DMS79 (cell line): ENCODE data around the gene CRHR2.
"Not testable (repeated sequence)": the region's sequence is repeated elsewhere in the genome, so short reads cannot be mapped to it uniquely, and the experiment has no call there.

Source experiments
- DNase-seq: peaks from one replicate; lab custom pipeline; 2025; lab: John Stamatoyannopoulos, UW

The CRHR2 gene

DNA sequence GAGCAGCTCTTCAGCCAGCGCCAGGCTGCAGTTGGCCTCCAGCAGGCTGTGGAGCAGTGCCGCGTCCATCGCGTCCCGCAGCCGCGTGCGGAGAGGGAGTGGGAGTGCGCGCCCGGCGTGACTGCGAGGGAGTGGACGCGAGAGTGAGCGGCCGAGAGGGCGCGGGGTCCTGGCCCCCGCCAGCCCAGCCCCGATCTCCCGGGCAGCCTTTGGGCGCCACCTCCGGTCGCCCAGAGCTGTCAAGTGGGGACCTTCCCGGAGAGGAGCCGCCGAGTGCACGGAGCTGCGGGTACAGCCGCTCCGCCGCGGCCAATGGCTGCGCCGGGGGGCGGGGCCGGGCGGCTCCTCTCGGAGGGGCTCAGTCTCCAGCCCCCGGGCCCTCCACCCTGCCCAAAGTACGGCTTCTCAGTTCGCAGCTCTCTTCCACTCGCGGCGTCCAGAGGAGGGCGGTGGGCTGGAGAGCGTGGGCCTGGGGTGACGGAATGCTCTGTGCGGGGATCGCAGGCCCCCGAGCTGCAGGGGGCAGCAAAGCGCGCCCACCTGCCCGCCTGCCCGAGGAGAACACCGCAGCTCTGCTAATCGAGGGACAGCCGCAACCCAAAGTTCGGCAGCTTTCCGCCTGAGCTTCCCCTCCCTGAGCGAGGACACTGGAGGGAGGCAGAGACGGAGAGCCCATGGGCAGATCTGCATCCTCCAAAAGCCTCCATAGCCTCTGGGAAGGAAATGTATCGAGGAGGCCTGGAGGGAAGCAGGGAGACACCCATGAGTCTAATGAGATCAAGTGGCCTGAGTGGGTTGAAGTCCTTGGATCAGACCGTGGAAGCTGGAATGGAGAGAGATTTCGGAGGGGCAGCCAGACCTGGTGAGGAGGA is at the start of gene CRHR2:
Gene CRHR2, minus strand, starts transcription at position 245 of the 872 bp plus-strand sequence. Its CDS starts 176 bp downstream, at position 69.
- no peak for DNase-seq

DNA sequence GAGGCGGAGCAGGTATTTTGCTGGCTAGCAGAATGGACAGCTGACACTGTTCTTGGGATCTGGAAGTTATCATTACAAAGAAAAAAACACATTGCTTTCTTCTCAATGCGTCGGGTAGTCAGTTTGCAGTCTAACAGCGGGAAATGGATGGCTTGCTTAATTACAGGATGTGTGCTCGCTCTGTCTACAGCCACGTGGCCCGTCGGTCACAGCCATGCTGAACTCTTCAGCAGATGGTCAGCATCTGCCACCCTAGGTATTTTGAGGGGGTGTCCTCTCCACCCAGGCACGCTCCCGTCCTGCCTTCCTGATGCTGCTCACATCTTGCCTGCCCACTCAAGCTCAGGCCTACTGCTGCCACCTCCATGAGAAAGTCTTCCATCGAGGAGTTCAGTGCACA is 49.3 kb upstream of the CRHR2 start:
- no peak for DNase-seq

DNA sequence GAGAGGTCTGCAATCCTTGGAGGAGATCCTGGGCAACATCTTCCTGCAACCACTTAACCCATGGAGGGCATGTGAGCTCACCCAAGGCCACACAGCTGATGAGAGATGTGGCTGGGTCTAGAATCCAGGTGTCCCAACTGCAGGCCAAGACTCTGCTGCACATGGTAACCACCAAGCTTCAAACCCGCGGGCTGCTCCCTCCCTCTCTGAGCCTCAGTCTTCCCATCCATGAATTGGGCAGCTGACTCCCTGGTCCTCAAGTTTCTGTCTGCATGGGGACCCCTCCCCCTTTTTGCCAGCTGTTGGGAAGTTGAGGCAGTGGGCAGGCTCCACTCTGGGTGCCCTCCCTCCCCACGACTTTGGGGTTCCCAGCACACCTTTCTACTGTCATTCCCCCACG is 48.7 kb upstream of the CRHR2 start:
- no peak for DNase-seq

DNA sequence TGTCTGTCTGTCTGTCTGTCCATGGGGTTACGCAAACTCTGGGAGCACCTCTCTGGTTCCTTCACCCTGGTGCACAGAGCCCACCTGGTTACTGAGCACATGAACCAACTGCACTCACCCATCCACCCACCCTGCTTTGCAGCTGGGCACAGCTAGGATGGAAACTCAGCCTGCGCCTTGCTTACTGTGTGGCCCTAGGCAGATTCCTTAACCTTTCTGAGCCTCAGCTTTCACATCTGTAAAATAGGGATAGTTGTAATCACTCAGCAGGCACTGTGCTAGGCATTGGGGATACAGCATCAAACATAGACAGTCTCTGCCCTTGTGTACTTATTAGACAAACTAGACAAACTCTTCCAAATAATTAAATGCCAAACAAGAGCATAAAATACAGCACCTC is 47.8 kb upstream of the CRHR2 start:
- no peak for DNase-seq

DNA sequence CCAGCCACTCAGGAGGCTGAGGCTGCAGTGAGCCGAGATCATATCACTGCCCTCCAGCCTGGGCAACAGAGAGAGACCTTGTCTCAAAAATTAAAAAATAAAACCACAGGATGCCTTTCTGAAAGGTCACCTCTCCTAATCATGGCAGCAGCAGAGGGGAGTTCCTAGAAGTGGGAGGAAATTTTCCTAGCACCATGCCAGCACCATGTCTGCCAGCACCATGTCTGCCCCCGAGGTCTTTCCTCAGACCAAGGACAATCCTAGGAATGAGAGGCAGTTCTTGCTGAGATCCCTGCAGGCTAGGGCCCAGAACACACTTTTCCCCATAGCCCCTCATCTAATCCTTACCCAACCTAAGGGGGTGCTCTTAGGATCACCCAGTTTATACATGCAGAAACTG is 47.4 kb upstream of the CRHR2 start:
- DNase-seq: no peak

DNA sequence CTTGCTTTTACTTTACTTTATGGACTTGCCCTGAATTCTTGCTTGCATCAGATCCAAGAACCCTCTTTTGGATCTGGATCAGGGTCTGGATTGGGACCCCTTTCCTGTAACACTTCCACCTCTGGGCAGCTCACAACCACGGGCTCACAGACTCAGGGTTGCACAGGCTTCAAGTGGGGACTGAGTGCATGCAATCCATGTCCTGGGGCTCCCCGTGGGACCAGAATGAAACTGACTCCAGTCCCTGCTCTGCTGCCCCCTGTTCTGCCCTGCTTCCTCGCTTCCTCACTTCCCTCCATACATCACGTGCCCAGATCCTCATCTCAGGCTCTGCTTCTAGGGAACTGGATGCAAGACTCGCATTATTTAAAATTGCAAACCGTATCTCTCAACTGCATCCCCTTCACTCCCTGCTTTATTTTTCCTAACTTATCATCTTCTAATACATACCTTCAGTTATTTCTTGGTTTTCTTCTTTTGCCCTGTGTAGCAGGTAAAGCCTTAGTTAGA is 46.4 kb upstream of the CRHR2 start:
- no peak for DNase-seq

DNA sequence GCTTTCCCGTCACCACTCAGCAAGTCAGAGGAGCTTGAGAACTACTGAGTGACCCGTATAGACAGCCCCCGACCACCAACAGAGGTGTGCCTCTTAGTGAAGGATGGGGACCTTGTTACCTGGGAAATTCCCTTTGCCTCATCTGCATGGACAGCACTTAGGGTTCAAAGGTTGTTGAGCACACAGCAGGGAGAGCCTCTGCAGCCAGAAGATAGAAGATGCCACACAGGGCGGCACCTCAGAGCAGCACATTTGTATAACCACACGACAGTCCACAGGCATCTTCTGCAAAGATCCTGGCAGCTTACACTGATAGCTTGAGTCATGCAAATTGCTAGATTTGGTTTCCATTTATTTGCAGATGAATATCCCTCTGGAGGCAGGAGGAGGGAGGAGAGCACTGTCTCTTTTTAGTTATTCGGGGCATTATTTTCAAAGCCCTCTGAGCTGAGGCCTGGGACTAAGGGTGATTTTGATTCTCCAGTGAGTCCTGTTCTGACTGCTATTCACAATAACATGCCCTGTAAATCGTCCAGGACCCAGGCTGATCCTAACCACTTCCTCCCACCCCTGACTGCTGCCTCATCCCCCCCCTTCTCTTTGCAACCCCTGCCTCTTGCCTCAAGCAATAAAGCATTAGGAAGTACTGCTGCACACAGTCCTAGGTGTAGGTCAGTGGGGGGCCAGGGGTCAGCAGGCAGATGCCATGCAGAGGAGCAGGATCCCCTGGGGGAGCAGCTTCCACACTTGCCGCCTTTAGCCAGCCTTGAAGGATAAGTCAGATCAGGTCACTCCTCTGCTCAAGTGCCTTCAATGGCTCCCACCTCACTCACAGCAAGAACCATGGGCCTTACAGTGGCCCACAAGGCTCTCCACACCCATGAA is 45.0 kb upstream of the CRHR2 start:
- no peak for DNase-seq

DNA sequence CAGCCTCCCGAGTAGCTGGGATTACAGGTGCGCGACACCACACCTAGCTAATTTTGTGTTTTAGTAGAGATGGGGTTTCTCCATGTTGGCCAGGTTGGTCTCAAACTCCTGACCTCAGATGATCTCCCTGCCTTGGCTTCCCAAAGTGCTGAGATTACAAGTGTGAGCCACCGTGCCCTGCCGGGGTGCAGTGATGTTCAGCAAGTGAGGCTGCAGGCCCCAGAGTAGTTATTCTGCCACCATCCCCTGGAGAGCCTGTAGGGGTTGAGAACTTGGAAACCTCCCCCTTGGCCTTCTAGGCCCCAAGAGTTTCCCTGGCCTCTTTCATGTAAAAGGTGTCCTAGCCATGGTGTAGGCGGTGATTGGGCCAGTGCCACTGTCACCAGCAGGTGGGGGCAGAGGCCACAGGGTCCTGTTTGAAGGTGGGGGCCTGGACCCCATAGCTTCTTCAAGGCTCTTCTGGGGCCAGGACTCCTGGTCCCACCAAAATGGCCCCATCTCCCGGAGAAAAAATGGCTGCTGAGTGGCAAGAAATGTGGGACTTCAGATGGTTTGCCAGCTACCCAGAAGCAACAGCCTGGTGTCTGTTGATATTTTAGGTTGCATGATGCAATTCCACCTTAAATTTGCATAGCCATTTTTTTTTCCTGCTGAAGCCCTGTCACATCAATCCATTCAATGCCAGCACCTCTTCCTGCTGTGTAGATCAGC is 44.2 kb upstream of the CRHR2 start:
- DNase-seq: no peak

DNA sequence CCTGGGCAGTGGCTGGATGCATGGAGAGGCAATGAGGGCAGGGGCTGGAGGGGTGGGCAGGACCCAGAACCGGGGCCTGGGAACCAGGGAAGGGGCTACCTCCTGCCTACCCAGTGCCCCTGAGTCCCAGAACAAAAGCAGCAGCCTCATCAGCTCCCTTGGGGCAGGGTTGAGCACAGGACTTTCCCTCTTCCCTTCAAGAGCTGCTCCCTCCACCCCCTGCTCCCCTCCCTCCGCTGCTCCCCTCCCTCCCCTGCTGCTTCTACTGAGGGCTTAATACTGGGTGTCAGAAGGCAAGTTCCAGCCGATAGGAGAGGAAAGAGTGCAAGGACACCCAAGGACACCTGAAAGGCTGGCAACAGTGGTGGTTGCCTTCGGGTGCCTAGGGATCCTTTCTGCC is 41.5 kb upstream of the CRHR2 start:
- no peak for DNase-seq

DNA sequence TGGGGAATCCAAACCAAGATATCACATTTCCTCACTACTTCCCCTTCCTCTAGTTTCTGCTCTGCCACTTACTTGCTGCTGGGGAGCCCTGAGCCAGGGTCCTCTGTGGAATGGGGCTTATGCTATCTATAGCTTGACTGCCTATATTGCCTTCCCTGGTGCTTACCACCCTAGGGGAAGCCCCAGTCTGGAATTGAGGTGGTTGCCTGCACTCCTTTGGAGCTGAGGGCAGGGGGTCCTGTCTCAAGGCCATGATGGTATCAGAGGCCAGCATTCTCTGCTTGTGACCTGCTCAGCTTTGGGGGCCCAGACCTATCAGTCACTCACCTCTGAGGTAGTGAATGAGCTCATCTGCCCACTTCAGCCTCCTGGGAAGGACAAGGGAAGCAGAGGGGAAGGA is 40.4 kb upstream of the CRHR2 start:
- DNase-seq: no peak

DNA sequence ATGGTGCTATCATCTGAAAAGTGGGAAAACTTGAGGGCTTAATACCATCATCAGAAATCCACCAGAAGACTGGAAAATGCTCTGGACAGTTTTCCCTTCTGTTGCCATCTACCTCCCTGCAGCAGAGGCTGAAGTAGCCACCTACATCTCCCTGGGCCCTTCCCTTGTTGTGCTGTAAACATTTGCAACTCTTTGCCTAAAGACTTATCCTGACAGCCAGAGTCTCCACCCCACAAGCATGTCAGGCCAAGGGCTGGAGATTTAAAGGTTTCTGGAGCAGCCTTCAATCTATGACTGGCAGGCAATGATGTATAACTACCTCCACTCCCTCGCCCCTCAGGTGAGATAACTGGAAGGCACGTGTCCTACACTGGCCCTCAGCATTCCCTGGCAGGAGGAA is 39.9 kb upstream of the CRHR2 start:
- no peak for DNase-seq

DNA sequence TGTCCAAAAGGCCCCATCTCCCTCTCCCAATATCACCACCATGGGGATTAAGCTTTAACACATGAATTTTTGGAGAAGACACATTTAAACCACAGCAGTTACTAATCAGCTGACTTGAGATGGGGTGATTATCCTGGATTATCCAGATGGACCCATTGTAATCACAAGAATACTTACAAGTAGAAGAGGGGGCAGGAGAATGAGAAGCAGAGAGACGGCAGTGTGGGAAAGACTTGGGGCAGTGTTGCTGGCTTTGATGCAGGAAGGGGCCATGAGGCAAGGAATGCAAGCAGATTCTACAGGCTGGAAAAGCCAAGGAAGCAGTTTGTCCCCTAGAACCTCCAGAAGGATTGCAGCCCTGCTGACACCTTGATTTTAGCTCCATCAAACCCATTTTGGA is 39.0 kb upstream of the CRHR2 start:
- DNase-seq: no peak

DNA sequence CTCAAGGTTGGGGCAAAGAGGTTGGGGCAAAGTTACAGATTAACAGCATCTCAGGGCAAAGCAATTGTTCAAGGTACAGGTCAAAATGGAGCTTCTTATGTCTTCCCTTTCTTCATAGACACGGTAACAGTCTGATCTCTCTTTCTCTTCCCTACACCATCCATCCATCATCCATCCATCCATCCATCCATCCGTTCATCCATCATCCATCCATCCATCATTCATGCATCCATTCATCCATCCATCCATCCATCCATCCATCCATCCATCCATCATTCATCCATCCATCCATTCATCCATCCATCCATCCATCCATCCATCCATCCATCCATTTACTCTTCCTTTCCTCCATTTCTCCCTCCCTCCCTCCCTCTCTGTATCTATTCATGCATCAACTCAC is 37.2 kb upstream of the CRHR2 start:
- not testable (repeated sequence) for DNase-seq

DNA sequence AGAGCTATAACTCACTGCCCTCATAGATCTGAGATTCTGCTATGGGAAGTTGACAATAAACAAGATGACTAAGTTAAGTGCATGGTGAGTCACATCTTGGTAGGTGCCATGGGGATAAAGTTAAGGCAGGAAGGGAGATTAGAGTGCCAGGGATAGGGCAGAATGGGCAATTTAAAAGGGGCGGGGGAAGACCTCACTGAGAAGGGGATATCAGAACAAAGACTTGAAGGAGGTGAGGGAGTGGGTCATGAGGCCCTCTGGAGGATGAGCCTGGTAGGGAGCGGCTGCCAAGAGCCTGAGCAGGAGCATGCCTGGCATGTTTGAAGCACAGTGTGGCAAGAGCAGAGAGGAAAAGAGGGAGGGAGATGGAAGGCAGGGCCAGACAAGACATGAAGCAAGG is 34.9 kb upstream of the CRHR2 start:
- DNase-seq: no peak

DNA sequence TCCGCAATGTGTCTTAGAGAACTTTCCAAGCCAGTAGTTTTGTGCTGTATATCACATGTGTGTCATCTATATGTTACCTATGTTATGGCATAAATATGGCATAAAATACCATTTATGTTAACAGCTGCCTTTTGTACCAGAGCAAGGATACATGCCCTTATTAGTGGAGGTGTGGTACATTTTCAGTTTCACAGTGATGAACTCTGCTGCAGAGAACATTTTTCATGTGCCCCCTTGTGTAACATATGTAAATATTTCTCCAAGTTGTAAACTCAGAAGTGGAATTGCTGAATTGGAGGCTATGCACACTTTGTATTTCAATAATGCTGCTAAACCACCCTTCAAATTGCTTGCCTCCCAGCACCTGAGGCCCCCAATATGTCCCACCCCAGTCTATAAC is 31.9 kb upstream of the CRHR2 start:
- no peak for DNase-seq

DNA sequence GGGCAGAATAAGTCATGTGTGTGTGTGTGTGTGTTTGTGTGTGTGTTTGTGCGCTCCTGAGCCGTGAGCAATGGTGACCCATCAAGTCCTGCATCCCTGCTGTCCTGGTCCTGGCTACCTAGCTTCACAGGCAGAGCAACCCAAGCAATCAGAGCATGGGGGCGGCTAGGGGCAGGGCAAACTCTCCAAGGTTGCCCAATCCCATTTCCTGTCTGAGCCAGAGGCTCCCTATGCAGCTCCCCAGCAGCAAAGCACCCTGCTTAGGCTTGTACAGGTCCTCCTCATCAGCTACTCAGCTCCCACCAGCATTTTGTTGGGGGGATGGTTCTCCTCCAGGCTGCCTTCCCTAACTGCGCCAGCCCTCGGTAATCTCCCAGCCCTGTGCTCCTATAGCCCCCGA is 31.1 kb upstream of the CRHR2 start:
- DNase-seq: no peak

DNA sequence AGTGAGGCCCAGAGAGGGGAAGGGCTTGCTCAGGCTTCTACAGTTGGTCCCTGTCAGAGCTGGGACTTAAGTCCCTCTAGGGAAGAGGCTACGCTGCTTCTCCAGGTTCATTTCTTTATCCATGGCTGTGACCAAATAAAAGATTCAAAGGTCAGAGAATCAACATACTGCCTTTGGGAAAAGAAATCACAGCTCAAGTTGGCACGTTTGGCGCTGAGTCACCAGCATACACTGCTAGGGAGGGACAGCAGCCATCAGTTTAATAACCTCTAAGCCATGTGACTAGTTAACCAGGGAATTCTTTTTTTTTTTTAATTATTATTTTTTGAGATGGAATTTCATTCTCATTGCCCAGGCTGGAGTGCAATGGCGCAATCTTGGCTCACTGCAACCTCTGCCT is 28.4 kb upstream of the CRHR2 start:
- DNase-seq: no peak

DNA sequence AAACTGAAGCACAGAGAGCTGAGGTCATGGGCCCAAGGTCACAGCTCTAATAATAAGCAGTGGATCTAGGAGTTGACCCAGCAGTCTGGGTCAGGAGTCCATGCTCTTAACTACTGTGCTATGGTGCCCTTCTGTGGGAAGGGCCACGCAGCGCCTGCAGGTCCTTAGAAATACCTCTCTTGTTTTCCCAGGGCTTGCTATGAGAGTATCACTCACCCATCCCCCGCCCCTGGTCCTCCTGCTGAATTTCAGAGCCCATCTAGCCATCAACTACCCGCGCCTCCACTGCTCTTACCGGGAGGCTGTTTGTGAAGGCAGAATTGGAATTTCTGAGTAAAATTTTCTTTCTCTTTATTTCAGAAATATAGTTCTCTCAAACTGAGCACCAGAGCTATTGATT is 27.3 kb upstream of the CRHR2 start:
- no peak for DNase-seq

DNA sequence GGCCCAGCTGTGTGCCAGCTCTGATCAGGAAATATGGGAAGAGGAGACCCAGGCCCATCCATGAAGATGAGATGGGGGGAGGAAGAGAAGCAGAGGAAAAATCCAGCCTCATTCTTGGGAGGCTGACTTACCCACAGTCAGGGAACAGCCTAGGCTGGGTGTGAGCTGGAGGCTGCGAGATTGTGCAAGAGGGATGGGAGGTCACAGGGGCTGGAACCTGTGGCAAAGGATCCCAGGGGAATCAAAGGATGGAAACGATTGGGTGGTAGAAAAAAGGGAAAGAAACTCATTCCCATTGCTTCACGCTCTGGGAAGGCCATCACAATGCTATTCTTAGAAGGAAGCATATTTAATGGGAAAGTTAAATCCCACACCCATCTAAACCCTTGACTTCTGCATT is 26.7 kb upstream of the CRHR2 start:
- DNase-seq: no peak

DNA sequence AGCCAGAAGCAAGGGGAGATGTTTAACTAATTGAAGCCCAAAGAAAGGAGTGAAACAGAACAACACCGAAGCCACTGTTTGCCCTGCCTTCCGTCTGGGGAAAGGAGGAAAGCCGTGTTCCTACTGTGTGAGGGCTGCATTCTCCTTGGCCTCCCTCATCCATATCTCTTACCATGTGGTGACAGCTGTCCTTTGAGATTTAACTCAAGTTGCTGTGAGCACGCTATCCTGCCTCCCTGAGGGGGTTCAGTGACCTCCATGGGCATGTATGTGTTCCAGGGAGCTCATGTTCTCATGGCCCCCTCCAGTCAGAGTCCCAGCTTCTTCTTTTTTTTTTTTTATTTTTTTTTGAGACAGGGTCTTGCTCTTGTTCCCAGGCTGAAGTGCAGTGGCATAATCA is 26.2 kb upstream of the CRHR2 start:
- no peak for DNase-seq

DNA sequence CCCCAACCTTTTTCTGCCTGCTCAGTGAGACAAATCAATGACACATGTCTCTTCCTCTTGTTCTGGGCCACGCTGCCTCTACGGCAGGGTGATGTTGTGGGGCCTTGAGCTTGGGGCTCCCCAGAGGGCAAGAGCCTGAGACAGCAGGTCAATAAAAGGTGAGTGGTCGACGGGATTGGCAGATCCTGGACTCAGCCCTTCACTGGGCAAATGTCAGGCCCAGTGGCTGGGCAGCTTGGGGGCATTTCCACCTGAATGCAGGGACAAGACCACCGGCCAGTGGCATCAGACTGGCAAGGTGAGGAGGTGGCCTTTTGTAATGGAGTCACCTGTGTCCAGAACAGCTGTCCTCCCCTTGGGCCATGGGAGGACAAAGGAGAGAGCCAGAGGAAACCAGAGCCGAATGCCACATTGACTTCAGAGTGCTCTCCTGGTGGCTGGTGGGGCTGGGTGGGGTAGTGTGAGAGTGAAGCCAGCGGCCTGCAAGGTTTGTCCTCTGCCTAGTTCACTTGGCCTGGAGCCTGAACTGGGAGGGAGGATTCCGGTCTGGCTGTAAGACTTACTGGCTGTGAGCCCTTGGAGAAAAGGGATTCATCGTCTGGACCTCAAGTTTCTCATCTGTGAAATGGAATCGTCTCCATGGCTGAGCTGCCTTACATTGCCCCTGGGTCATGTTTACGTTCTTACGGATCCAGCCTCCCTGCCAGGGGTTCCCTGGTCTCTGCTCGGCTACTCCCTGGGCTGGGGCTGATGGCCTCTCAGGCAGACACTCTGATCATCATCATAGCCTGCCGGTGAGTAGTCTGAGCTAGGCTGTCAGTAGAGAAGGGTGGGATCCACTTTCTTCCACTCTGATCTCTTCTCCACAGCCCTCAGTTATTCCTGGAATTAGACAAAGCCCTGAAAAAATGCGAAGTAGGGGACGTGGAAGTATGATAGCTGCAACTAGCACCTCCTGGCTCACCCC is 25.4 kb upstream of the CRHR2 start:
- no peak for DNase-seq
